ENCODE data around the gene FRMD8. TPM values are rescaled to one million over a fixed set of nuclear protein-coding genes. Genes with fewer than 3 reads are reported as not detected.

FRMD8 gene
- total and polyA plus RNA-seq, 2 experiments from 2014 or later, result 25.4 to 106 TPM

DNA sequence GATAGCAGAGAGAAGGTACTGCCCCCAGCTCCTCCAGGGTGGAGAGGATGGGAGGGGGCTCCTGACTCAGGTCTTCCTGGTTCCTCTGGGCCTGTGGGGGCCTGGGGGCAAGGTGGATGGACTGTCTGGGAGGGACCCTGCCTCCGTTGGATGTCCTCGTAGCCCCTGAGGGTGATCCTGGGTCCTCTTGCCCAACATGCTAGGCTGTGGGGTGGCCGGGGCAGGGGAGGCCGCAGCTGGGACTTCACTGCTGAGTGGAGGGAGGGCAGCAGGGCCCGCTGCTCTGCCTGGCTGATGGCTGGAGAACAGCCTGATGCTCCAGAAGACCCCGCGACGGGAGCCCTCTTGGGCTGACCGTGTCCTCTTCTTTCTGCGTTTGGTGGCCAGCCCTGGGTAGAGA lies 13.4 kb downstream of the FRMD8 start:
- H3K9me3 ChIP-seq (ENCODE audit: low read depth), result no peaks in the 10 kb centered on the region
- TF ChIP-seq EZH2 (IDR thresholded peaks at IDR 0.05; ENCODE audit: insufficient read depth, poor library complexity, severe bottlenecking) (no peak), EZH2phosphoT487 (IDR thresholded peaks at IDR 0.05; ENCODE audit: insufficient read depth, low read depth) (no peak)
- H2AFZ ChIP-seq, result no peak overlapping the region
- H3K36me3 ChIP-seq (ENCODE audit: low read depth), result peaks cover 19% of the 10 kb centered on the region; the same call in 1 of the 2 replicates
- no peaks in the 10 kb centered on the region for H3K4me1 ChIP-seq (ENCODE audit: insufficient read depth)
- H3K27me3 ChIP-seq (replicated peaks; ENCODE audit: insufficient read depth), result no peaks in the 10 kb centered on the region
- H3K4me2 ChIP-seq (ENCODE audit: unreplicated experiment), result no peak overlapping the region
- peaks cover 9% of the 10 kb centered on the region; the same call in 1 of the 2 replicates for H3F3A ChIP-seq (ENCODE audit: insufficient read depth)
- H3K79me2 ChIP-seq (ENCODE audit: insufficient read depth), result peaks cover 53% of the 10 kb centered on the region
- H3K9ac ChIP-seq, result no peak overlapping the region
- no peak overlapping the region for H3K27ac ChIP-seq
- no peaks in the 10 kb centered on the region for H4K20me1 ChIP-seq (ENCODE audit: insufficient read depth)
- in situ Hi-C loops (cut with MboI), result no loop called here
- H3K4me3 ChIP-seq, result no peak overlapping the region
- H3K9me2 ChIP-seq (ENCODE audit: insufficient read depth), result no peaks in the 10 kb centered on the region
- no peak for DNase-seq
- WGBS, 2 experiments (ENCODE audit: low coverage in 1 of 2, low lambda C conversion rate in 2 of 2, missing lambda C conversion rate in 2 of 2), result 93 to 95% methylated on average over 10 of the region's 10 CpGs

DNA sequence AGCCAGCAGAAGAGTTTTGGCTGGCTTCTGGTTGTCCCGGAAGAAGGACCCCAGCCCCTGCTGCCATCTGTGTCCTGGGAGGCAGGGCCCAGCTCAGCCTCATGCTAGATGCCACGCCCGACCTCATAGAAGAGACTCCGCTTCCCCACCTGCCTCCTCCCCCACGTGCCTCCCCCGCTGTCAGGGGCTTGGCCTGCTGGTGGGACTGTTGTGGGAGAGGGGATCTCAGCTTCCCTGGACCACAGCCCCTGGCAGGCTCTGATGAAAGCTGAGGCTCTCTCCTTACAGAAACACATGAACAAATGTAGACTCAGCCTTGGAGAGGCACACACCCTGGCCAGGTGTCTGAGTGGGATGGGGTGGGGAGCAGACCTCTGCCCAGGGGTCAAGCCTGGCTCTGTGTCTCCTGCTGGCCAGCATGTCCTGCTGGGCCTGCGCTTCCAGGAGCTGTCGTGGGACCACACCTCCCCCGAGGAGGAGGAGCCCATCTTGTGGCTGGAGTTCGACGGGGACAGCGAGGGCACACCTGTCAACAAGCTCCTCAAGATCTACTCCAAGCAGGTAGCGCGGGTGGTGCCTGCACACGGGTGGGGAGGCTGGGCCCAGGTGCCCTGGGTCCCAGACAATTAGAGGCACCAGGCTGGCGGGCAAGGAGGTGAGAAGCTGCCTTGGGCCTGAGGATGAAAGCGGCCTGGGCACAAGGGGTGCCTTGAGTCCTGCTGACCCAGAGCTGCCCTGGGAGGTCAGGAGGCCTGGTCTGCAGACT lies 14.1 kb downstream of the FRMD8 start:
- no peaks in the 10 kb centered on the region for H4K20me1 ChIP-seq (ENCODE audit: insufficient read depth)
- no peaks in the 10 kb centered on the region for H3K4me1 ChIP-seq (ENCODE audit: insufficient read depth)
- H3K4me3 ChIP-seq, result no peak overlapping the region
- H3K9me2 ChIP-seq (ENCODE audit: insufficient read depth), result no peaks in the 10 kb centered on the region
- H3K27me3 ChIP-seq (replicated peaks; ENCODE audit: insufficient read depth), result no peaks in the 10 kb centered on the region
- 79 to 83% methylated on average over 17 of the region's 17 CpGs for WGBS, 2 experiments (ENCODE audit: low coverage in 1 of 2, low lambda C conversion rate in 2 of 2, missing lambda C conversion rate in 2 of 2)
- DNase-seq, result no peak
- no peaks in the 10 kb centered on the region for H3K9me3 ChIP-seq (ENCODE audit: low read depth)
- peaks cover 9% of the 10 kb centered on the region; the same call in 1 of the 2 replicates for H3F3A ChIP-seq (ENCODE audit: insufficient read depth)
- no peak overlapping the region for H2AFZ ChIP-seq
- no peak overlapping the region for H3K9ac ChIP-seq
- H3K36me3 ChIP-seq (ENCODE audit: low read depth), result peaks cover 24% of the 10 kb centered on the region; the same call in 1 of the 2 replicates
- no peak for TF ChIP-seq EZH2 (IDR thresholded peaks at IDR 0.05; ENCODE audit: insufficient read depth, poor library complexity, severe bottlenecking)
- TF ChIP-seq EZH2phosphoT487 (IDR thresholded peaks at IDR 0.05; ENCODE audit: insufficient read depth, low read depth), result no peak
- peaks cover 53% of the 10 kb centered on the region for H3K79me2 ChIP-seq (ENCODE audit: insufficient read depth)
- H3K4me2 ChIP-seq (ENCODE audit: unreplicated experiment), result no peak overlapping the region
- in situ Hi-C loops (cut with MboI), result no loop called here
- no peak overlapping the region for H3K27ac ChIP-seq

DNA sequence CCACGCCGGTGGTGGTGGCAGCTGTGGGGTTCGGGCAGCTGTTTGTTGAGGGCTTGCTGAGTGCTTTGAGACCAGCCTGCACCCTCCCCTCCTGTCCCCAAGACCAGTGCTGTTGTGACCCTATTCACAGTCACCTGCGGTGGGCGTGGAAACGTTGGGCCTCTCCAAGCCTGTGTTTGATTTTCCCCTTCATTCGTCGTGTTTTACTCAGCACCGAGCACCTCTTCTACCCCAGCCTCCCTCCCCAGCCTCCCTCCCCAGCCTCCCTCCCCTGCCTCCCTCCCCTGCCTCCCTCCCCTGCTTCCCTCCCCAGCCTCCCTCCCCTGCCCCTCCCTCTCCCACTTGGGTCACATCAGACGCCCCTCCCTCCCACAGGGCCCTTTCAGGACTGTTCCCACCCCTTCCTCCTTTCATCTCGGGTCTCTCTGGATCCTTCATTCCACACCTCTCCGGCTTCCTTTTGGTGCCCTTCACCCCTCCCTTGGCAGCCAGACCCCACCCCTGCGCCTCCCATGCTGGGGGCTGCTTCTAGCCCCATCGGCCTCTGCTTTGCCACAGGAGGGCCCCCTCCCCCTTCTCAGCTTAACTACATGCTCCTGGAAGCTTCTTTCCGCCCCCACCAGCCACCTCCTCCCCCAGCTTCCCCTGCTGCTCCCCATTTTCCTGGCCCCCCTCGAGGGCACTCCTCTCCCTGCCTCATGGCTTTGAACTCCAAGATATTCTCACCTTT lies 14.8 kb downstream of the FRMD8 start:
- Histone ChIP-seq H3K27ac (no peak overlapping the region), H3K79me2 (ENCODE audit: insufficient read depth) (peaks cover 49% of the 10 kb centered on the region), H3K27me3 (replicated peaks; ENCODE audit: insufficient read depth) (no peaks in the 10 kb centered on the region), H3K9ac (no peak overlapping the region), H3K36me3 (ENCODE audit: low read depth) (peaks cover 24% of the 10 kb centered on the region; the same call in 1 of the 2 replicates), H3K4me3 (no peak overlapping the region), H3K9me3 (ENCODE audit: low read depth) (no peaks in the 10 kb centered on the region), H4K20me1 (ENCODE audit: insufficient read depth) (no peaks in the 10 kb centered on the region), H3K4me2 (ENCODE audit: unreplicated experiment) (no peak overlapping the region), H2AFZ (no peak overlapping the region), H3K4me1 (ENCODE audit: insufficient read depth) (no peaks in the 10 kb centered on the region), H3F3A (ENCODE audit: insufficient read depth) (peaks cover 9% of the 10 kb centered on the region; the same call in 1 of the 2 replicates), H3K9me2 (ENCODE audit: insufficient read depth) (no peaks in the 10 kb centered on the region)
- in situ Hi-C loops (cut with MboI), result no loop called here
- TF ChIP-seq EZH2phosphoT487 (IDR thresholded peaks at IDR 0.05; ENCODE audit: insufficient read depth, low read depth), result no peak
- TF ChIP-seq EZH2 (IDR thresholded peaks at IDR 0.05; ENCODE audit: insufficient read depth, poor library complexity, severe bottlenecking), result no peak
- WGBS, 2 experiments (ENCODE audit: low coverage in 1 of 2, low lambda C conversion rate in 2 of 2, missing lambda C conversion rate in 2 of 2), result 85 to 87% methylated on average over 7 to 16 of the region's 16 CpGs
- no peak for DNase-seq

DNA sequence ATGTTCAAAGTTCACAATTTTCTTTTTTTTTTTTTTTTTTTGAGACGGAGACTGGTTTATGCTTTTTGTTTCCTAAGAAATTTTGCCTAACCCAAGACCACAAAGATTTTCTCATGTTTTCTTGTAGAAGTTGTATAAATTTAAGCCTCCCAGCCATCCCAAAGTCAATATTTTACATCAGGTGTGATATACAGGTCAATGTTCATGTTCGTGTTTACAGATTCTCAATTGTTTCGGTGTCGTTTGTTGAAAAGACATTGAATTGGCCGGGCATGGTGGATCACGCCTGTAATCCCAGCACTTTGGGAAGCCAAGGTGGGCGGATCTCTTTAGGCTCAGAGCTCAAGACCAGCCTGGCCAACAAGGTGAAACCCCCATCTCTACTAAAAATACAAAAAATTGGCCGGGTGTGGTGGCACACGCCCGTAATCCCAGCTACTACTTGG lies 15.4 kb downstream of the FRMD8 start:
- Histone ChIP-seq H3K4me3 (no peak overlapping the region), H3K36me3 (ENCODE audit: low read depth) (peaks cover 24% of the 10 kb centered on the region; the same call in 1 of the 2 replicates), H2AFZ (no peak overlapping the region), H3K9me3 (ENCODE audit: low read depth) (no peaks in the 10 kb centered on the region), H3K9me2 (ENCODE audit: insufficient read depth) (no peaks in the 10 kb centered on the region), H3K27ac (no peak overlapping the region), H3K4me2 (ENCODE audit: unreplicated experiment) (no peak overlapping the region), H3K4me1 (ENCODE audit: insufficient read depth) (no peaks in the 10 kb centered on the region), H4K20me1 (ENCODE audit: insufficient read depth) (no peaks in the 10 kb centered on the region), H3K27me3 (replicated peaks; ENCODE audit: insufficient read depth) (no peaks in the 10 kb centered on the region), H3K9ac (no peak overlapping the region), H3F3A (ENCODE audit: insufficient read depth) (peaks cover 9% of the 10 kb centered on the region; the same call in 1 of the 2 replicates), H3K79me2 (ENCODE audit: insufficient read depth) (peaks cover 45% of the 10 kb centered on the region)
- DNase-seq, result no peak
- TF ChIP-seq EZH2phosphoT487 (IDR thresholded peaks at IDR 0.05; ENCODE audit: insufficient read depth, low read depth) (no peak), EZH2 (IDR thresholded peaks at IDR 0.05; ENCODE audit: insufficient read depth, poor library complexity, severe bottlenecking) (no peak)
- WGBS, 2 experiments (ENCODE audit: low coverage in 1 of 2, low lambda C conversion rate in 2 of 2, missing lambda C conversion rate in 2 of 2), result 92 to 93% methylated on average over 10 of the region's 10 CpGs
- in situ Hi-C loops (cut with MboI), result no loop called here
